Smooth muscle cell (in vitro differentiated cells): ENCODE measurements around the gene NAPSA. TPM values are rescaled to one million over a fixed set of nuclear protein-coding genes. Genes with fewer than 3 reads are reported as not detected.
A peak's percentile ranks its signal among the peaks of the same experiment; 100 is the strongest.

ENCODE experiments used
- DNase-seq: peaks from one replicate; lab custom pipeline; 2025; ENCODE audit not compliant: unreplicated experiment; lab: John Stamatoyannopoulos, UW
- H2AFZ ChIP-seq: fragments of 200-600 bp; sonication (generic); 2 replicates; pipeline ENCODE4 v1.6.0; 2016; ENCODE audit warnings: antibody characterized with exemption, low read depth, mild to moderate bottlenecking
- H3F3A ChIP-seq: fragments of 200-600 bp; sonication (generic); 2 replicates; pipeline ENCODE4 v1.6.0; 2017; ENCODE audit warnings: antibody characterized with exemption, low read depth
- H3K27ac ChIP-seq: fragments of 200-600 bp; sonication (generic); 2 replicates; pipeline ENCODE4 v1.5.1; 2016; ENCODE audit warnings: low read depth, mild to moderate bottlenecking
- H3K27me3 ChIP-seq: fragments of 200-600 bp; sonication (generic); 2 replicates; pipeline ENCODE4 v1.6.1; 2016; ENCODE audit warnings: low read depth, mild to moderate bottlenecking
- H3K36me3 ChIP-seq: fragments of 200-600 bp; sonication (generic); 2 replicates; pipeline ENCODE4 v1.5.1; 2016; ENCODE audit warnings: low read depth
- H3K4me1 ChIP-seq: fragments of 200-600 bp; sonication (generic); 2 replicates; pipeline ENCODE4 v1.5.1; 2016; ENCODE audit warnings: low read depth
- H3K4me2 ChIP-seq: fragments of 200-600 bp; sonication (generic); 2 replicates; pipeline ENCODE4 v1.6.0; 2016; ENCODE audit warnings: mild to moderate bottlenecking
- H3K4me3 ChIP-seq: fragments of 200-600 bp; sonication (generic); 2 replicates; pipeline ENCODE4 v1.5.1; 2016; ENCODE audit warnings: mild to moderate bottlenecking
- H3K79me2 ChIP-seq: fragments of 200-600 bp; sonication (generic); 2 replicates; pipeline ENCODE4 v1.6.0; 2016; ENCODE audit warnings: low read depth, mild to moderate bottlenecking
- H3K9ac ChIP-seq: fragments of 200-600 bp; sonication (generic); 2 replicates; pipeline ENCODE4 v1.6.0; 2016; ENCODE audit warnings: low read depth
- H3K9me3 ChIP-seq: fragments of 200-600 bp; sonication (generic); replicated peaks from 2 replicates; pipeline ENCODE4 v1.5.1; 2016; ENCODE audit warnings: low read depth
- H4K20me1 ChIP-seq: fragments of 200-600 bp; sonication (generic); 2 replicates; pipeline ENCODE4 v1.6.0; 2016; ENCODE audit warnings: low read depth
- CTCF ChIP-seq: fragments of 200-600 bp; sonication (generic); IDR thresholded peaks from 2 replicates; pipeline ENCODE4 v1.5.1; 2017; ENCODE audit warnings: borderline replicate concordance, mild to moderate bottlenecking, antibody characterized with exemption; ENCODE audit not compliant: insufficient read depth, poor library complexity, severe bottlenecking
- WGBS: methylation state at CpG from one replicate; pipeline ENCODE4 v1.1.7; 2016; ENCODE audit warnings: low lambda C conversion rate; 5-methylcytosine and 5-hydroxymethylcytosine counted together
- polyA plus RNA-seq: library from polyadenylated mRNA; unstranded; fragments of >200 nt; fragmentation: Nextera tagmentation; extraction: Ambion mirVana; gene quantifications from 2 replicates; pipeline ENCODE4 v1.2.1, GENCODE V29; 2016
- total RNA-seq: library from RNA; depleted of rRNA; stranded (reverse); fragments of >200 nt; gene quantifications from 2 replicates; pipeline ENCODE4 v1.2.3, GENCODE V29; 2014

Gene NAPSA
- total and polyA plus RNA-seq, 2 experiments from 2014 or later, result 0.27 to 0.65 TPM

GRCh38 chr19:50359328-50359818 lies 6.1 kb downstream of the NAPSA start:
- Histone ChIP-seq H3K79me2 (no peaks in the 10 kb centered on the region), H3K9me3 (no peaks in the 10 kb centered on the region), H3F3A (no peaks in the 10 kb centered on the region), H3K4me2 (no peak overlapping the region), H3K9ac (no peak overlapping the region), H3K4me1 (no peaks in the 10 kb centered on the region), H4K20me1 (no peaks in the 10 kb centered on the region), H3K36me3 (no peaks in the 10 kb centered on the region), H3K27me3 (no peaks in the 10 kb centered on the region), H3K27ac (no peak overlapping the region), H2AFZ (no peak overlapping the region), H3K4me3 (no peak overlapping the region)
- DNase-seq, result no peak
- 93% methylated on average over 11 of the region's 11 CpGs for WGBS
- no peak for TF ChIP-seq CTCF

GRCh38 chr19:50358483-50359327 lies 6.7 kb downstream of the NAPSA start:
- Histone ChIP-seq H3K4me3 (no peak overlapping the region), H3F3A (no peaks in the 10 kb centered on the region), H2AFZ (no peak overlapping the region), H3K4me2 (no peak overlapping the region), H3K4me1 (no peaks in the 10 kb centered on the region), H3K9me3 (no peaks in the 10 kb centered on the region), H3K9ac (no peak overlapping the region), H3K79me2 (no peaks in the 10 kb centered on the region), H4K20me1 (no peaks in the 10 kb centered on the region), H3K27ac (no peak overlapping the region), H3K27me3 (no peaks in the 10 kb centered on the region), H3K36me3 (no peaks in the 10 kb centered on the region)
- no peak for TF ChIP-seq CTCF
- DNase-seq, result no peak
- WGBS, result 94% methylated on average over 39 of the region's 54 CpGs

- no peaks in the 10 kb centered on the region for H3K4me1 ChIP-seq
- no peaks in the 10 kb centered on the region for H3K27me3 ChIP-seq
- peak; percentile 78 for TF ChIP-seq CTCF
- H2AFZ ChIP-seq, result peak overlapping the region; percentile 55
- H4K20me1 ChIP-seq, result no peaks in the 10 kb centered on the region
- no peaks in the 10 kb centered on the region for H3K79me2 ChIP-seq
- 70% methylated on average over 54 of the region's 54 CpGs for WGBS
- H3K36me3 ChIP-seq, result no peaks in the 10 kb centered on the region
- peak overlapping the region; percentile 79 for H3K4me2 ChIP-seq
- H3K9ac ChIP-seq, result no peak overlapping the region
- no peaks in the 10 kb centered on the region for H3K9me3 ChIP-seq
- peak; percentile 15 for DNase-seq
- no peak overlapping the region for H3K27ac ChIP-seq
- no peak overlapping the region for H3K4me3 ChIP-seq
- no peaks in the 10 kb centered on the region for H3F3A ChIP-seq
These were observed 8.0 kb downstream of the NAPSA start for GRCh38 chr19:50357178-50358100.
